PC-9 (cell line): Measurements from ENCODE around the gene KCNK5.

ENCODE experiments used
- CTCF ChIP-seq: fragments of 200-600 bp; sonication (generic); conservative IDR thresholded peaks from 2 replicates; pipeline ENCODE4 v1.6.1; 2017; ENCODE audit warnings: mixed run types, antibody characterized with exemption, mild to moderate bottlenecking, moderate library complexity
- EZH2 ChIP-seq: fragments of 200-600 bp; sonication (generic); IDR thresholded peaks from 2 replicates; pipeline ENCODE4 v1.8.0; 2017; ENCODE audit warnings: antibody characterized with exemption, low read depth

DNA sequence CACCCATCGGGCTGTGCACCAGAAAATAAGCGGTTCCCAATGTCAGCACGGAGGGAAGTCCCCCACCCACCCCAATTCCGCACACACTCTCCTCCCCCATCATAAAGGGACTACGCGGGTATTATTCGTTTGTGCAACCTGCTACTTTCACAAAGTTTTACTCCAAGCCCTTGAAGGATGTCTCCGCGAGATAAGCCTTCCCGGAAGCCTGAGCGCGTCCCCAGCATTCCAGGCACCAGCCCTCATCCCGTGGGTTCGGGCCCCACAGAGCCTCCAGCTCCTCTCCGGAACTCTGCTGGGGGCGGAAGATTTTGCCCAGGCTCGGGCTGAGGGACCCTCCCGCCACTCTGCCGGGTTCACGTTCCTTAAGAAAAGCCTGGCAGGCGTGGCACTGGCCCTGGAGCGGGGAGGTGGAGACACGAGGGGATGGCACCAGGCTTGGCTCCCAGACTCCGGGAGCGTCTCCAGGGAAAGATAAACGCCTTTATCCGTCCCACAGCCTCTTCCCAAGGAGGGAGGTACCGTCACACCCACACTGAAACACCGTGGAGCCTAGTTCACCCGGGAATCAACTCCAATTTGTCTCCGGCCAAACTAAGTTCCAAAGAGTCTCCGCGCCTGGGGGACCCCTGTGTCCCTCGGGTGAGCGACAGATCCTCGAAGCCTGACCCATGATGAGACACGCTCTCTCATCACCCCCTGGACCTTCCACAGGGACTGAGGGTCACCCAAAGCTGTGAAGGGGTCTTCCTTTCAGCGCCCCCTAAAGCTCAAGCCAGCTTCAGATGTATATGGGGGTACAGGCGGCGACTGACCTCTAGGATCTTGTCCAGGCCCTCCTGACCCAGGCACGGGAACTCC, 934 bp downstream of the KCNK5 start:
- TF ChIP-seq CTCF (no peak), EZH2 (no peak)
